Skeletal muscle cell (primary cell): ENCODE data around the gene MYO16.
"Not testable (repeated sequence)": the region's sequence is repeated elsewhere in the genome, so short reads cannot be mapped to it uniquely, and the experiment has no call there.

Source experiments
- DNase-seq: peaks from one replicate; pipeline ENCODE4 v3.0.0-alpha.2; 2010; ENCODE audit warnings: low read depth
- H3K4me3 ChIP-seq: 2 replicates; pipeline ENCODE4 v1.5.1; 2011; ENCODE audit warnings: low read depth, mild to moderate bottlenecking, control low read depth, low read length, moderate library complexity

Gene MYO16

GRCh38 chr13:108781312-108781711 lies 151.9 kb downstream of the MYO16 start:
- no peak for DNase-seq
- no peak overlapping the region for H3K4me3 ChIP-seq

- not testable (repeated sequence) for DNase-seq, H3K4me3 ChIP-seq
These were observed 153.1 kb downstream of the MYO16 start for GRCh38 chr13:108782480-108782879.

- DNase-seq = no peak
- H3K4me3 ChIP-seq = no peak overlapping the region
These were observed 156.4 kb downstream of the MYO16 start for GRCh38 chr13:108785844-108786243.

GRCh38 chr13:108786456-108787200 lies 157.2 kb downstream of the MYO16 start:
- no peak for DNase-seq
- no peak overlapping the region for H3K4me3 ChIP-seq

GRCh38 chr13:108787700-108788414 lies 158.4 kb downstream of the MYO16 start:
- no peak for DNase-seq
- H3K4me3 ChIP-seq = no peak overlapping the region

- DNase-seq = no peak
These were observed 160.1 kb downstream of the MYO16 start for GRCh38 chr13:108789476-108789875.

GRCh38 chr13:108795841-108796240 lies 166.4 kb downstream of the MYO16 start:
- DNase-seq = no peak
- no peak overlapping the region for H3K4me3 ChIP-seq

More at GRCh38 chr13:108789476-108789875, 160.1 kb downstream of the MYO16 start:
- H3K4me3 ChIP-seq = no peak overlapping the region

- DNase-seq = no peak
- H3K4me3 ChIP-seq = no peak overlapping the region
These were observed 167.9 kb downstream of the MYO16 start for GRCh38 chr13:108797354-108797753.

- H3K4me3 ChIP-seq = no peak overlapping the region
These were observed 178.4 kb downstream of the MYO16 start for GRCh38 chr13:108807841-108808240.

GRCh38 chr13:108812165-108812564 lies 182.8 kb downstream of the MYO16 start:
- no peak for DNase-seq
- no peak overlapping the region for H3K4me3 ChIP-seq

More at GRCh38 chr13:108807841-108808240, 178.4 kb downstream of the MYO16 start:
- DNase-seq = no peak

- H3K4me3 ChIP-seq = no peak overlapping the region
- no peak for DNase-seq
These were observed 183.2 kb downstream of the MYO16 start for GRCh38 chr13:108812661-108813060.

- no peak for DNase-seq
- H3K4me3 ChIP-seq = no peak overlapping the region
These were observed 184.3 kb downstream of the MYO16 start for GRCh38 chr13:108813587-108814170.

GRCh38 chr13:108816375-108816774 lies 187.0 kb downstream of the MYO16 start:
- no peak overlapping the region for H3K4me3 ChIP-seq

GRCh38 chr13:108827646-108828045 lies 198.2 kb downstream of the MYO16 start:
- DNase-seq = no peak
- no peak overlapping the region for H3K4me3 ChIP-seq

More at GRCh38 chr13:108816375-108816774, 187.0 kb downstream of the MYO16 start:
- DNase-seq = no peak

GRCh38 chr13:108828086-108828815 lies 198.8 kb downstream of the MYO16 start:
- H3K4me3 ChIP-seq = no peak overlapping the region
- DNase-seq = no peak

- no peak for DNase-seq
- H3K4me3 ChIP-seq = no peak overlapping the region
These were observed 201.5 kb downstream of the MYO16 start for GRCh38 chr13:108830916-108831315.

GRCh38 chr13:108833531-108833930 lies 204.1 kb downstream of the MYO16 start:
- no peak for DNase-seq
- H3K4me3 ChIP-seq = no peak overlapping the region

GRCh38 chr13:108834193-108834592 lies 204.8 kb downstream of the MYO16 start:
- no peak for DNase-seq
- no peak overlapping the region for H3K4me3 ChIP-seq

- no peak for DNase-seq
- H3K4me3 ChIP-seq = no peak overlapping the region
These were observed 205.7 kb downstream of the MYO16 start for GRCh38 chr13:108835083-108835482.

- H3K4me3 ChIP-seq = no peak overlapping the region
- DNase-seq = no peak
These were observed 221.3 kb downstream of the MYO16 start for GRCh38 chr13:108850691-108851090.
